Measurements from ENCODE around the gene KRT17. TPM values are rescaled to one million over a fixed set of nuclear protein-coding genes. Genes with fewer than 3 reads are reported as not detected.
"Not testable (repeated sequence)": the region's sequence is repeated elsewhere in the genome, so short reads cannot be mapped to it uniquely, and the experiment has no call there.

Gene KRT17
- total RNA-seq, 1 experiment from 2014 or later = 1.5 TPM

DNA sequence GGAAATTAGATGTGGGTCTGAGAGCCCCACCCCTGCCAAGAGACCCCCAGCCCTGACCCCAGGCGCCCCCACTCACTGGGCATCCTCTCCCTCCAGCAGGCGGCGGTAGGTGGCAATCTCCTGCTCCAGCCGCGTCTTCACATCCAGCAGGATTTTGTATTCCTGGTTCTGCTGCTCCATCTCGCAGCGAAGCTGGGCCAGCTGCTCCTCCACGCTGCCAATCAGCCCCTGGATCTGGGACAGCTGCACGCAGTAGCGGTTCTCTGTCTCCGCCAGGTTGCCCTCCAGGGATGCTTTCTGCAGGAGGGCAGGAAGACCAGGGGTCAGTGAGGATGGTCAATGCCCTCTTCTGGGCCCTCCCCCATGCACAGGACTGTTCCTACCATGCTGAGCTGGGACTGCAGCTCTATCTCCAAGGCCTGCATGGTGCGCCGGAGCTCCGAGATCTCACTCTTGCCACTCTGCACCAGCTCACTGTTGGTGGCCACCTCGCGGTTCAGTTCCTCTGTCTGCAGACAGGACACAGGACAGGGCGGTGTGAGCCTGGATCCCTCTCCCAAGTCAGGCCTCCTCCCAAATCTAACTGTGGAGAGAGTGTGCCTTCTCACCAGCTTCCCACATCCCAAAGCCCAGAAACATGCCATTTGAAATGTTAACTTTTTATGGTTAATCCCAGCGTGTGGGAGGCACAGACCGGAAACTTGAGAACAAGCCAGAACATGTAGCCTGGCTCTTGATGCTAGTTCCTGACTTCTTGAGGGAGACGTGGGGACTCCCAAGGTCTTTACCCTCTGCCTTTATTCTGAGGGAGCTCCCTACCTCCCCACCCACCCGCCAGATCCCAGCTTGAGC, 3.6 kb downstream of the KRT17 start:
- Mint-ChIP-seq H3K4me1 (peaks cover 13% of the 10 kb centered on the region; the same call in 1 of the 2 replicates), H3K36me3 (no peaks in the 10 kb centered on the region), H3K27ac (0 out of 2 replicates have a peak overlapping the region, but pooled peaks have one; percentile 23), H3K9me3 (no peaks in the 10 kb centered on the region), H3K4me3 (no peak overlapping the region), H3K27me3 (ENCODE audit: low read depth) (no peaks in the 10 kb centered on the region)
- ChIA-PET CTCF (interaction anchor here (0.6 to 2.7 kb wide), 11 partner anchors 11 to 736 kb away, joined by 3 to 18 read pairs (median 6); partner anchors contain the start of gene KRT20), POLR2A (no interaction called here)
- TF ChIP-seq SOX15 (CRISPR knock-in tag; IDR thresholded peaks at IDR 0.05) = no peak
- TF ChIP-seq IRF1 (CRISPR knock-in tag; IDR thresholded peaks at IDR 0.05) = no peak
- no peak for TF ChIP-seq ERG (CRISPR knock-in tag; IDR thresholded peaks at IDR 0.05)
- no peak for TF ChIP-seq ZNF121 (CRISPR knock-in tag; IDR thresholded peaks at IDR 0.05)
- TF ChIP-seq ETV6 (CRISPR knock-in tag; IDR thresholded peaks at IDR 0.05) = no peak
- TF ChIP-seq NFATC4 (CRISPR knock-in tag; IDR thresholded peaks at IDR 0.05) = no peak
- no peak for TF ChIP-seq OVOL2 (CRISPR knock-in tag; IDR thresholded peaks at IDR 0.05; ENCODE audit: borderline replicate concordance)
- no peak for TF ChIP-seq ZBTB21 (CRISPR knock-in tag; IDR thresholded peaks at IDR 0.05; ENCODE audit: borderline replicate concordance)
- no peak for TF ChIP-seq ZNF423 (CRISPR knock-in tag; IDR thresholded peaks at IDR 0.05)
- TF ChIP-seq CBFB (CRISPR knock-in tag; IDR thresholded peaks at IDR 0.05; ENCODE audit: low read depth) = no peak
- no peak for TF ChIP-seq ZNF281 (CRISPR knock-in tag; IDR thresholded peaks at IDR 0.05)
- TF ChIP-seq, protein P1, sequence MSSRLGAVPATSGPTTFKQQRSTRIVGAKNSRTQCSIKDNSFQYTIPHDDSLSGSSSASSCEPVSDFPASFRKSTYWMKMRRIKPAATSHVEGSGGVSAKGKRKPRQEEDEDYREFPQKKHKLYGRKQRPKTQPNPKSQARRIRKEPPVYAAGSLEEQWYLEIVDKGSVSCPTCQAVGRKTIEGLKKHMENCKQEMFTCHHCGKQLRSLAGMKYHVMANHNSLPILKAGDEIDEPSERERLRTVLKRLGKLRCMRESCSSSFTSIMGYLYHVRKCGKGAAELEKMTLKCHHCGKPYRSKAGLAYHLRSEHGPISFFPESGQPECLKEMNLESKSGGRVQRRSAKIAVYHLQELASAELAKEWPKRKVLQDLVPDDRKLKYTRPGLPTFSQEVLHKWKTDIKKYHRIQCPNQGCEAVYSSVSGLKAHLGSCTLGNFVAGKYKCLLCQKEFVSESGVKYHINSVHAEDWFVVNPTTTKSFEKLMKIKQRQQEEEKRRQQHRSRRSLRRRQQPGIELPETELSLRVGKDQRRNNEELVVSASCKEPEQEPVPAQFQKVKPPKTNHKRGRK (CRISPR knock-in tag; IDR thresholded peaks at IDR 0.05; ENCODE audit: borderline replicate concordance) = no peak
- DNase-seq (ENCODE audit: low spot score) (no peak), ATAC-seq (no peak)

DNA sequence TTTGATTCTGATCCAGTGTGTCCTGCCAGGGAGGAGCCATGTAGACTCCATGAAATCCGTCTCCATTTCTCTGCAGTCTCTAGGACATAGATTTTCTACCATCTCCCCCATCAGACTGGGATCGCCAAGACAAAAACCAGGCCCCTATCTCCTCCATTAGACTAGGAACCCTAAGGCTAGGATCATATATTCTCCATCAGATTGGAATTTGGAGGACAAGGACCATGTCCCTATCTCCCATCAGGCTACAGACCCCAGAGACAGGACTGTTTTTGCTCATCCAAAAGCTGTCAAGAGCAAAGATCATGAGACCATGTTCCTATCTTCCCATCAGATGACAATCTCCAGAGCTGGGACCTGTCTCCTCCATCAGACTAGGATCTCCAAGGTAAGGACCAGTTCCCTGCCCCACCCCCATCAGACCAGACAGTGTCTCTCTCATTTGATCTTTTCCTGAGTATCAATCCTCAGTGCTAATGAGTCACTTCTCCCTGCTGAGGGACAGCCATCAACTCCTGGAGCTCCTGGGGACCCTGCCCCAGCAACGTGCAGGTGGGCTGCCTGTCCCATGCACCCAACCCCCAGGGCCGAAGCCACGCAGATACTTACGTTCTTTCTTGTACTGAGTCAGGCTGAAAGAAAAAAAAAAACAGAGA, 4.3 kb downstream of the KRT17 start:
- not testable (repeated sequence) for H3K36me3 Mint-ChIP-seq, H3K27ac Mint-ChIP-seq

More for the DNA sequence above, 4.3 kb downstream of the KRT17 start:
- H3K27me3 Mint-ChIP-seq (ENCODE audit: low read depth); H3K4me3 Mint-ChIP-seq; H3K9me3 Mint-ChIP-seq; ATAC-seq; POLR2A ChIA-PET; DNase-seq (ENCODE audit: low spot score): not testable (repeated sequence)
- CTCF ChIA-PET = interaction anchor here (0.7 to 2.7 kb wide), 11 partner anchors 10 to 735 kb away, joined by 3 to 18 read pairs (median 6); partner anchors contain the start of gene KRT20
- H3K4me1 Mint-ChIP-seq = peaks cover 13% of the 10 kb centered on the region; the same call in 1 of the 2 replicates

All from WTC11 (cell line).